ENCODE measurements around the gene PRM3.

The PRM3 gene

DNA sequence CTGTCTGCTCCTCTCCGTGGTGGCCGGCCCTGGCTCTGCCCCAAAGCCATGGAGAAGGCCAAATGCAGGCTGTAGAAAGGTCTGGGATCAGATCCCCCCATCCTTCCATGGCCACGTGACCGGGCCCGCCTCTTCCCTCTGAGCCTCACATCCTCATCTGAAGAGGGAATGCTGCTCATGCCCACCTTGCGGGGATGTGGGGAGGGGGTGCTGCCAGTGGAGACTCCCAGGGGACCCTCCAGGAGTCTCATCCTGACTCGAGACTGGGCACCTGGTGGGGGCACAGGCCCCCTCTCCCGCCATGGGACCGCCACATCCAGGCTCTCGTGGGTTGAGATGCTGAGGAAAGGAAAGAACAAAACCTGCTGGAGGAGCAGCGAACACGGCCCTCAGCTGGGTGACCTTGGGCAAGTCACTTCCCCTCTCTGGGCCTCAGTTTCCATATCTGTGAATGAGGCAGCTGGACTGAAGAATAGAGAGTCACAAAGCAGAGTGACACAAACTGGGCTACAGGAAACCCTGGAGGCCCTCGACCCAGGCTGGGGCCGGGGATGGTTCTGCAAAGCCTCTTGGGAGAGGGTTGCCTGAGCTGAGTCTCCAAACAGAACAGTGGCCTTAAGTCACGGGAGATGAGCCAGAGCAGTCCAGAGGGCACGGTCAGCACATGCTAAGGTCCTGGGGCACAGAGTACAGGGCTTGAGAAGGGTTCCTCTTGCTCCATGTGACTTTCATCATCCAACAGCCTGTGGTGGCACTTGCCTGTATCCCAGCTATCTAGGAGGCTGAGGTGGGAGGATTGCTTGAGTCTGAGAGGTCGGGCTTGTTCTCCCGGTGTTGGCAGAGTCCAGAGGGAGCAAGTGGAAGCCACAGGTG, 47.5 kb downstream of the PRM3 start:
- no peak for DNase-seq (ENCODE audit: low read depth, low spot score)

DNA sequence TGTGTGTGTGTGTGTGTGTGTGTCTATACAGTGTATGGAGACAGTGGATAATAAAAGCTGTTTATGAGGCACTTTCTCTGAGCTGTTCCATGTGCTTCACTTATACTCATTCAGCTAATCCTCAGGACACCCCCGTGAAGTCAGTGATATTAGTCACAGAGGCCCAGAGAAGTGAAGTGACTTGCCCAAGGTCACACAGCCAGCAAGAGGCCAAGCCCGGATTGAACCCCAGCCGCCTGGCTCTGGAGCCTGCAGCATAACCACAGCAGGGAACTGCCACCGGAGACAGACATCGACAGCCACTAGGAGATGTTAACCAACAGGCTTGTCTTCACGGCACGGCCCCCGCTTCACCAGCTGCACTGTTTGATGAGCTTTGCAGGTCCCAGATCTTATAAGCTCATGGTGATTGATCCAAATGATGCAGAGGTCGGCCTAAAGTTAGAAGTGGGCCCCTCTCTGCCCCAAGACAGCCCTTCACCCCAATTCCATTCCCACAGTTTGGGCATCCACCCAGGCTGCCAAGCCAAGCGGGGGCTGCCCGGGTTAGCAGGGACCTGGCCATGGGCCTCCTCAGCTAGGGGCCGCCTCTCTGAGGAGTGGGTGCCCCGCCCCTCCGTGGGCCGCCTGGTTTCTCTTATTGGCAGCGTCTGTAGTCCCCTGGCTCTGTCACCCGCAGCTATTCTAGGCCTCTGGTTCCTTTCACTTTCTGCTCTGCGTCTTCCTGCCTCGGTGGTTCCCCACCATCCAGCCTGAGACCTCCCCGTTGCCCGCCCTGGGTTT, 48.3 kb downstream of the PRM3 start:
- DNase-seq (ENCODE audit: low read depth, low spot score) = no peak

DNA sequence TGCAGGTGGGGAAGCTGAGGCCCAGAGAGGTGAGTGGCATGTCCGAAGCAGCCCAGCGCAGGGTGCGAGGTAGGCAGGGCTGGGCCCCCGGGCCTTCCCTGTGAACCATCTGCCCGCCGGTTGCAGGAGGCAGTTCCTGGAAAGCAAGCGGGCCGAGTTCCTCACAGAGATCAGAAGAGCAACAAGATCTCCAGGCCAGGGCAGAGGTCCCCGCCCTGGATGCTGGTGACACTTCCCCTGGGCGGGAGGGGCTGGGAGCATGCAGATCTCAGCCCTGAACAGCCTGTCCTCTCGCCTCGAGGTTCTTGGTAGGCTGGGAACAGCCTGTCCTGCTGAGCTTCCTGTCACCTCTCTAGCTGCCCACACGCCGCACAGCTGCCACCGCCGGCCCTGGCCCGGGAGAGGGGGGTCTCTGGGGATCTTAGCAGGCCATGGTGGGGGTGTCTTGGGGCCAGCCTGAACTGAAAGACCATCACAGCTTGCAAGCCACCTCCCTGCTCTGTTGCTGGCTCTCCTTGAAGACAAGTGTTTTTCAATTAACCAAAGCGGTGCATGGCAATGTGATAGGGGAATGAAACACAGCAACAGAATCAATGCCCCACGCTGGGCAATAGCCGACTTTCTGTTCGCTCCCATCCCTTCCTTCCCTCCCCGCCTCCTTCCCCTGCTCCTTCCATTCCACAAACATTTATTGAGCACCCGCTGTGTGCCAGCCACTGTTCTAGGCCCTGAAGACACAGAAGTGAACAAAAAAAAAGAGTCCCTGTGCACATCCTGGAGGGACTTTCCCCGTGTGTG, 49.1 kb downstream of the PRM3 start:
- DNase-seq (ENCODE audit: low read depth, low spot score) = peak; percentile 87
